ENCODE measurements around the gene ATP13A1.

The ATP13A1 gene

GRCh38 chr19:19662344-19662743 lies 1.1 kb downstream of the ATP13A1 start:
- DNase-seq = no peak

DNA sequence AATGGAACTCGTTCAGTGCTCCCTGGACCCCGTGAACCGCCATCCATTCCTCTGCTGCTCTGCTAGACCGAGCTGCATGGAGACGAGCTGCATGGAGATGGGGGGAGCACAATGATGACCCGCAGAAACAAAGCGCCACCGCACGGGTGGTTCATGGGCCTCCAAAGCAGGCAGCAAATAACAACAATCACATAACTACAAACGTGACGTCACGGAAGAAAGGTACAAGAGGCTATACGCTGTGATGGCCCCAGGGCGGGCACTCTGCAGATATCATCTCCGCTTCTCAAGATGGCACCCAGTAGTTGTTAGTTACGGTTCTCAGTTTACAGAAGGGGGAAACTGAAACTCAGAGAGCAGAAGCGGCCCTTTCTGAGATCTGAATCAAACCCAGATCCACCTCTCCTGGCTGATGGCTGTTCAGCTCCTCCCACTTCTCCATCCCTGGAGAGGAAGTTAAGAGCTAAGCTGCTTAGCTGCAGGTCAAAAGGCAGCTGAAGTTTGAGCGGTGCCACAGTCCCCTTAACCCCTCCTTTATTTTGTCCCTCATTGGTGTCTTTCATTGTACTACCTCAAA lies 1.7 kb downstream of the ATP13A1 start:
- peak; percentile 41 for DNase-seq

DNA sequence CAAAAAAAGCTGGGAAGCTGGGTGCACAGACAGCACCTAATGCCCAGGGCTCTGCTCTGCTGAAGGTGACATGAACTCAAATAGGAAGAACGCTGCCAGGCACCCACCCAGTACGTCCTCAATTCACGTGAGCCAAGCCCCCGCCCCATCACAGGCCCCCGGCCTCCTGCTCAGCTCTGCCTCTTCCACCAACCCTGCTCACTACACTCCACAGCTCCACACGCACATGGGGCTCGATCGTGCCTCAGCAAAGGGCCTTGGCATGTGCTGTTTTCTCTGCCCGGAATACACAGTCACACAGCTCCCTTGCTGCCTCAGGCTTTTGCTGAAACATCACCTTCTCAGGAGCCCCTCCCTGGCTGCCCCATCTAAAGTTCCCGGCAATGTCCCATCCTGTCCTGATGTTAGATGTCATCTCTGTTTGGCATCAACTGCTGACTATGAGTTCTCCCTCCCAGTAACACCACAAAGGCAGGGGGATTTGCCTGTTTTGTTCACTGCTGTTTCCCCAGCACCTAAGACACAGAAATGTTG lies 2.3 kb downstream of the ATP13A1 start:
- DNase-seq = peak; percentile 48

GRCh38 chr19:19659646-19660245 lies 3.7 kb downstream of the ATP13A1 start:
- DNase-seq = peak; percentile 43

GRCh38 chr19:19657397-19657783 lies 6.1 kb downstream of the ATP13A1 start:
- no peak for DNase-seq

GRCh38 chr19:19656451-19657396 lies 6.8 kb downstream of the ATP13A1 start:
- DNase-seq = peak; percentile 45

DNA sequence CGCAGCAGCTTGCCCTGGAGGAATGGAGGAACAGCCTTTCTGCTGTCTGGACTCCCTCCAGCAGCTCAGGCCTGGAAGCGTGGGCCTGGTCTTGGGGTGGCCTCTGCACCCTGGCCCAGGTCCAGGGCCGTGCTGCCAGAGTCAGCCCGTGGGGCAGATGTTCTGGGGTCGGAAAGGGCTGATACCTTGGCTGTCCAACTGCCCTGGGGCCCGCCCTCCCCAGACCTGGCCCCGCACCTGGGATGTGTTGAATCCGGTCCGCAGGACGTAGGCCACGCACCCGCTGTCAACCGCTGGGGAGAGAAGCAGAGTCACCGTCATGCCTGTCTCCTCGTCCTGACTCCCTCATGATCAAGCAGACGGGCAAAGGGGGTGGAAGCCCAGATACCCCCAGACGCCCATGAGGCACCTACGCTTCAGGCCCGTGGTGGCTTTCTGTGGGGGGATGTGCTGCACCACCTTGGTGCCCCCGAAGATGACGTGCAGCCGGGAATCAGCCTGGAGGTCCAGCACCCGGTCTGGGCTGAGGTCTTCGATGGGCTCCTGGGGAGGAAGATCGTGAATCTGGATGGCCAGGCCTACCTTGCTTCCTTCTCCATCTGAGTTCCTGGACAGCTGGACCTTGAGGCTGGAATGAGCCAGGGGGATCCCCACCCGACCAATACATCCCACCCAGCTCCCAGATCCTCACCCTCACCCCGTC lies 7.7 kb downstream of the ATP13A1 start:
- peak; percentile 37 for DNase-seq

DNA sequence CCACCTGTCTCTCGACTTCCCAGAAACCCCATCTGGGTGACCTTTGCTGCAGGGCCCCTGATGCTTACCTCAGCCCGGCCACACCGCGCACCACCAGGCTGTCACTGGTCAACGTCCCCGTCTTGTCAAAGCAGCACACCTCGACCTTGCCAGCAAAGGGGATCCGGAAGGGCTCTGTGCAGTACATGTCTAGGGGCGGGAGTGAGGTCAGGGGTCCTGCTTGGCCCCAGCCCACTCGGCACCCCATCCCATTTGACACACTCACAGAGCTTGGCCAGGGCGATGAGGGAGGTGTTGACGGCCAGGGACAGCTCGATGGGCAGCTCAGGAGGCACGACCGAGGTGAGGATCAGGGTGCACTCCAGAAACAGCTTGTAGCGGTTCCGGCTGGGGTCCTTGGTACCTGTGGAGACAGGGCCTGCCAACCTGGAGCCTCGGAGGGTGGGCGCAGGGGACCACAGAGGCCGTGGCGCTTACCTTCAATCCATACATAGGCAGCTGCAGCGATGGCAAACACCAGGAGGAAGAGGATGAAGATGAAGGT lies 8.4 kb downstream of the ATP13A1 start:
- peak; percentile 36 for DNase-seq

- peak; percentile 43 for DNase-seq
Observed at GRCh38 chr19:19654441-19654840, 9.0 kb downstream of the ATP13A1 start.

DNA sequence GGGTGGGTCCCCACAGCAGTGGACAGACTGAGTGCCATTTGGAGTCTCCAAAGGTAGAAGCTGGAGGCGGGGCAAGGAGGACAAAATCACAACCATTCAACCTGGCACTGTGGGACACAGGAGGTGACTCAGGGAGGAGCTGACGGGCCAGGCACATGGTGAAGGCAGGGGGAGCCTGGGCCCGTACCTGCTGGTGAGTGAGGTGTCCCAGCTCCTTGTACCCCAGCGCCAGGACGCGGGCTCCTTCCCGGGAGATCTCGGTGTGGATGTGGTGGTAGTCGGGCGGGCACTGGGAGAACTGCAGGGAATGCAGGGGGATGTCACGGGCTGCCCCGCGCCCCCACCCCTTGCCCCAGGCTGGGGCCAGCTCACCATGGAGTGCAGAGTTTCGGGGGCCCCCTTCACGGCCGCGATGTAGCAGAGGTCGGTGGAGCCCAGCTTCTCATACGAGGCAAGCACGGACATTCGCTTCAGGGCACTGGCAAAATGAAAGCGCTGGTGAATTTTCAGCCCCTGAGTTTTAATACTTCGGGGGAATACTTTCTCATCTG lies 9.8 kb downstream of the ATP13A1 start:
- DNase-seq = peak; percentile 45

DNA sequence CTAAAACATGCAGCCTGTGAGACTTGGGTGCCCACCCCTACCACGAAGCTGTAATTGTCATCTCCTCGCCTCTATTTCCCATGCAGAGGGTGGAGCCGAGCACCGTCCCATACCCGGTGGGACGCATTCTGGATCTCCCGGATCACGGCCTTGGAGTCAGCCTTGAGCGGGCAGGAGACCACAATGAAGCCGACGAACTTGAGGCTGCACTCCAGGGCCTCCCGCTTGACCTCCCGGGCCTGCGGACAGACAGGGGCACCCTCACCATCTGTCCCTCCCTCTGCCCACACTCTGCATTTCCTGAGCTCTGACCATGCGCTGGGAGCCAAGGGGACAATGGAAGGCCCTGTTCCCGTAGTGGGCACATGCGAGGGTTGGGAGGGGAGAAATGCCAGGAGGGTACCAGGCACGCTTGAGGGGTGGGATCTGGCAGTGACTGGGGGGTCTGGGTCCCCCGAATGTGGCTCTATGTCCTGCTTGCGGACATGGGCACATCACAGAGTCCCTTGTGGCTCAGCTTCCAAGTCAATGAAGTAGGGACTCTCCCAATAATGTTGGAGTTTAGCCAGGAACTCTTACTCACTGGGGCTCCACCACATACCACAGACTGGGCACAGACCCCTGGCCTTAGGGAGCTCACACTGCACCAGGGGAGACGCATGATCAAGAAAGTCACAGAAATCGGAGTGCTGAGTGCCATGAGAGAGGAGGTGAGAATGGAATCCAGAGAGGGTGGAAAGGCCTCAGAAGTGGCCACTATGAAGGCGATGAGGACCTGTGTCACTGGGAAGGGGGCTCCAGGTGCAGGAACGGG lies 10.8 kb downstream of the ATP13A1 start:
- DNase-seq = peak; percentile 41

DNA sequence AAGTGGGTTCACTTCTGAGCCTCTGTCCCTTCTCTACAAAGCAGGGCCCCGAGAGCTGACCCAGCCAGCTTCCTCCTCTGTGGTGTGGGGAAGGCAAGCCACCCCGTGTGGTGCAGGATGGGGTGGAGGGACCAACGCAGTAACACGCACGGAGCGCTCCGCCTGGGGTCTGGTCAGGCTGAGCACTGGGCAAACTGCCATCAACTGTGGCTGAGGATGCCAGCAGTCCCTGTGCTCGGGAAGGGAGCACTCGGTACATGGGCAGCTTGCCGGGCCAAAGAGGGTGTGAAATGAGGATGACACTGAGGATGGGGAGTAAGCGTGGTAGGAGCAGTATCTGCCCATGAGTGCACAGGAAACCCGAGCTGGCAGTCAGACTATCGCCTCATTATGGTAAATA lies 12.4 kb downstream of the ATP13A1 start:
- no peak for DNase-seq

DNA sequence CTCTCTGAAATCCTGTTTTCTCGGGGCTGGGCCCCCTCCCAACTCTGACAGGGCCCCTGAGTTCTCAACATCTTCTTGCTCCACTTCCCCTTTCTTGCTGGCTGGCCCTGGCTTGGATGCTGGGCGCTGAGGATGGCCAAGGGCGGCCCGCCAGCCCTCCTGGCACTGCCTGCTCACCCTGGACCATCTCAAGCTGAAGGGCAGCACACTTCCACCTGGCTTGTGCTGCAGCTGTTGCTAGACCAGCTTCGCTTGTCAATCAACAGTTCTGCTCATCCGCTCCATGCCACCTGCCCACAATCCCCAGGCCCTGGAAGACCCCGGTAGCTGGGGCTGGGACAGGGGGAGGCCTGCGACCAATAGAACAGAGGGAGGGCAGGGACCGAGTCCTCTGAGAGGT lies 13.1 kb downstream of the ATP13A1 start:
- DNase-seq = no peak

- DNase-seq = no peak
Observed at GRCh38 chr19:19649580-19649995, 13.9 kb downstream of the ATP13A1 start.

- no peak for DNase-seq
Observed at GRCh38 chr19:19649155-19649554, 14.3 kb downstream of the ATP13A1 start.

GRCh38 chr19:19647037-19647835 lies 16.2 kb downstream of the ATP13A1 start:
- no peak for DNase-seq

- DNase-seq = no peak
Observed at GRCh38 chr19:19645233-19645870, 18.1 kb downstream of the ATP13A1 start.

DNA sequence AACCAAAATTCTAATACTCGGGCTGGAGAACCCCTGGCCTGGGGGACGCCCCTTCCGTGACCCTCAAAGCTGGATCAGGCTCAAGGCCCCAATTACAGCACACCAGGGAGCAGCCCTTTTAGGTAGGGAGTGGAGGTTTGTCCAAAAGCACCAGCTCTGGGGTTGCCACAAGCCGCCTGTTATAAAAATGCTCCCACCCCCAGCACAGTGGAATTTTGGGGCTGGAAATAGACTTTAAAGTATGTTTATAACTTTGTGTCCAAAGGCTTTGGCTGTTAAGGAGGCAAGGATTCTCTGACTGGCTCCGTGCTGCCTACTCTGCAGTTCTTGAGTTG lies 19.5 kb downstream of the ATP13A1 start:
- no peak for DNase-seq

GRCh38 chr19:19643158-19644053 lies 20.1 kb downstream of the ATP13A1 start, which contains the start of gene GMIP:
Gene GMIP (minus strand): TSS chr19:19643657. CDS start chr19:19643529, 128 bp downstream.
- peak; percentile 86 for DNase-seq
